Measurements from ENCODE around the gene MMP14.
"Not testable (repeated sequence)": the region's sequence is repeated elsewhere in the genome, so short reads cannot be mapped to it uniquely, and the experiment has no call there.

The MMP14 gene

DNA sequence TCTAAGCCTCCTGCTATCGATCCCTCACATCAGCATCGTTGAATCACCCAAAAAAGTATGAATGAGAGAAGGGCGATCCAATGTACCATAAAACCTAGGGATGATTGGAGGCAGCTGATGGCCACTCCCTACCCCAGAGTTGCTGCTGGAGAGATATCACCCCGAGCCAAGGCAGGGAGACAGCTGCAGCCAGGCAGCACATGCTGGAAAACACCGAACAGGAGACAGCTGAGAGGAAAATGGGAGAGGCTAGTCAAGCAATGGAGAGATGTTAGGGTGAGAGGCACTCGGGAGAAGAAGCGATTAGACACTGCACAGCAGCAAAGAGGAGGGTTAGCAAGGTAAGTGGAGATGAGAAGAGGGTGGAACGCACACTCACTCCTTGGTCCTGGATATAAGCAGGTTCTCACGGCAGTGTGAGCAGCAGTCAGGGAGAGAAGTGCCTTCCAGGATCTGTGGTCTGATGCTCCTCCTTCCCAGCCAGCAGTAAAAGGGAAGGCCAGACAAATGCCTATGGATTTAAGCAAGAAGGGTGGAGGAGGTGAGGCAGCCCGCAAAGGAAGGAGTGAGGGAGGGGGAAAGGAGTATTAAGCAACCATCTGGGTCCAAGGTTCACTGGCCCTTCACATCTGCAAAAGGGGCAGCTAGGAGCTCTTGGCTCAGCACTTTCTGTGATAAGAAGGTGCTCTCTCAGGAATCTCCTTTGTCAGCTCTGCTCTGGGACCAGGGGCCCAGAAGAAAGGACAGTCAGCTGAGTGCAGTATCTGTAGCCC, 21.3 kb upstream of the MMP14 start, which contains the start of gene SLC7A7:
TSS of gene SLC7A7 (minus strand) at position 495 of the 773 bp plus-strand sequence. CDS start 2,037 bp downstream, outside the sequence.
- no peak for DNase-seq

DNA sequence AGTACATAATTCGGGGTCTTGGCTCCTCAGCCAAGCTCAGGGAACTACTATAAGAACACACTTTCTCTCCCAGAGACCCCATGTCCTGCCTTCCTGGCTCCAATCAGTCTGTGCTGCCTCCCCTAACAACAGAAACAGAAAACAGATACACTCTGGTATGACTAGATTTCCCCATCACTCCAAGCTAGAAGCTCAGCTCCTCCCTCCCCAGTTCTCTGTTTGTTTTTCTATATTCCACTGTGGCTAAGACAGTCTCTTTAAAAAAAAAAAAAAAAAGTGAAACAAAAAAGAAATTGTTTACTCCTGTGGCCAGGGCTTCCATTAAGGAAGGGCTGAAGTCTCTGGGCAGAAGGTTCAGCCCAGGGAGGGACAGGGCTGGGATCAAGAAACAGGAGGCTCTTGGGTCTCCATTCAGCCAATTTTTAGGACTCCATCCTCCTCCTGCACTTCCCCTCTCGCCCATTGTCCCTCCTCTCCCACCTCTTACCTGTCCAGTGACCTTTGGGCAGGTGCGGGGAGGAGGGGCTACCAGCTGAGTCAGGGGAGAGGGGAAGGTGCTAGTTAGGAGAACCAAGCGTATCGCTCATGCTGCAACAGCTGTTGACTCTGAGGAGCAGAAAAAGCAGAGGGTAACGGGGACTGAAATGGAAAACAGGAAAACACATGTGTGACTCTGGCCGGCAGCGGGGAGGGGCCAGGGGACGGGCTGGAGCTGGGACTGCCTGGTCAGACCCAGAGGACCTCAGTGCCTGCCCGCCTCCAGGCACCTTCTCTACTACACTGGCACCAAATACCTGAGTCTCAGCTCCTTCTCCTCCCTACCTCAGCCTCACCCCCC, 17.0 kb upstream of the MMP14 start:
- DNase-seq: no peak

DNA sequence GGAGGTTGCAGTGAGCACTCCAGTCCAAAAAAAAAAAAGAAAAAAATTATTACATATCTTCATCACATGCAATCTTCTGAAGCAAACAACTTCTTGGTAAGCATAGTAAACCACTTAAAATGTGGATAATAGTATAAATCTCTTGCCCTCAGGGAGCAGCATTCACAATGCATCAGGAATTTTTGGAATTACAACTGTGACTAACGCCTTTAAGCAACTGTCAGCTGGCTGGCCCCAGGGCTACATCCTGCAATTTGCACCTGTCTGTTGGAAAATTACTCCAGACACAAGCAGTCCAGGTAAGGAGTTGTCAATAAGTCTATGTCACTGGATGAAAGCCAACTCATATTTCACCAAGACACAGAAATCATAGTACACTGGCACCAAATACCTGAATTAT, 15.7 kb upstream of the MMP14 start:
- DNase-seq: no peak

DNA sequence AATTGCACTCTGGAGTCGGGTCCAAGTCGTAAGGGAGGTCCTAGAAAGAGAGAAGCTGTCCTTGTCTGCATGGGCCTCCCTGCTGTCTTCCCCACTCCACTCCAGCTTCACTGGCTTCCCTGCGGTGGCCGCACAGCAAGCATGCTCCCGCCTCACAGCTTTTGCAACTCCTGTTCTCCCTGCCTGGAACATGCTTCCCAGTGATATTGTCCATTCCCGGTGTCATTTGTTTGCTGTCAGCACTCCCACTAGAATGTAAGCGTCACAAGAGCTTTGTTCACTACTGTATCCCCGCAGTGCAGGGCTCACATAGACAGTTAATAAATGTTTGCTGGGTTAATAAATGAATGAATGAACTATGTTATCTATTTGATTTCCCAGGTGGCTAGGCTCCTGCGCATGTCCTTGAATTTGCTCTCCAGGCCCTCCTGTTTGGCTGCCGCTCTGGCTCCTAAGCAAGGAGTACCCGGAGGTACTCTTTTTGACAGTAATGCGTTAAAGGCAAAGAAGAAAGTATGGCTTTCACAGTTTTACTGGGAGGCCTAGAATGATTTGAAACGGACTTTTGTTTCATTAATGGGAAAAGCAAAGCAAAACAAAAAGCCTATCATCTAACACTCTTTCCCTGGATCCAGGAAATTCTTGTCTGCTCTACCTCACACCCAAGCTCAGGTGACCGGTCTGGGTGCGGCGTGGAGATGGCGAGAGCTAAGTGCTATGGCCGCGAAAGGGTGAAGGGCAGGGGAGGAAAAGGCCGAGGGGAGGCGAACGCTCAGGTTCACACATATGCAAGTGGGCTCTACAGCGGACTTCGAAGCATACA, 15.0 kb upstream of the MMP14 start:
- DNase-seq: no peak

DNA sequence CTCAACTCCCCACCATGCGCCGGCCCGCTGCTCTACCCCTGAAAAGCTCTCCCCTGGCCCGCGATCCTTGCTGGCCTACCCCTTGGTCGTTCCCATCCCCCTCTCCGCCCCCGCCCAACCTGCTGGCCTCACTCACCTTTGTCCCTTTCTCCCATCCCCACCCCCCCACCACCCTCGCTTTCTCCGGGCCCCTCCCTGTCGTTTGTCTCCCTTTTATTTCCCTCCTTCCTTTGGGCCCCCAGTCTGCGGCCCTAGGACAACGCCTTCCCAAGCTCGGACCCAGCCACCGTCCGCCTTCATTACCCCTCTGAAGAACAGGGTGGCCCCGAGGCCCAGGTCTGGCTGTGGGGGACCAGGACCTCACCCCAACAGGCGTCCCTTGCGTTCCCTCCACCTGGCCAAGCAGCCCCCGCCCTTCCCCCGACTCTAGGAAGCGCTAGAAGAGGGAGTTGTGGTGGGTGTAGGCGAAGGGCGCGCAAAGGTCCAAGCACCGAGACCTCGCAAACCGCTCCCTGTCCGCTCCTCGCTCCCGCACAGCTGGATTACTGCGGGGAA, 14.3 kb upstream of the MMP14 start:
- no peak for DNase-seq

DNA sequence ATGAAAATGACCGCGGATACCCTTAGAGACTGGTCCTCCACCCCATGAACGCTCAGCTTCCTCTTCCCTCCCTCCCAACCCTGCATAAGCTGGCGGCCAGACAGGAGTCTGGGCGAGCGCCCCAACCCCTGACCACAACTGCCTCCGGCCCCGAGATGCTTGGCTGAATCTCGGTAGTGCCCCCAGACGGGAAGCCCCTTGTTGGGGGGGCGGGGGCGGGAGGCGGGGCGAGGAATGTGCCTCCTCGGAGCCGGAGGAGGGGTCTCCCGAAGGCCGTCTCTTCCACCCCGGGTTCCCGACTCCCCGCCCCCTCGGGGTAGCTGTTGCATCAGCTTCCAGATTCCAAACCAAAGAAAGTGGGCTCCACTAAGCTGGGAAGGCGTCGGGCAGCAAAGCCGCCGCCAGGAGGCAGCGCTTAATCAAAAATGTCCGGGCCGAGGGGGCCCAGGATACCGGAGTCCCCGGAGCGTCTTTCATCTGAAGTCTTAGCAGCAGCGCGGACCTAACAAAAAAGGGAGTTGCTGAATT, 13.8 kb upstream of the MMP14 start:
- peak; percentile 73 to 75 for DNase-seq

DNA sequence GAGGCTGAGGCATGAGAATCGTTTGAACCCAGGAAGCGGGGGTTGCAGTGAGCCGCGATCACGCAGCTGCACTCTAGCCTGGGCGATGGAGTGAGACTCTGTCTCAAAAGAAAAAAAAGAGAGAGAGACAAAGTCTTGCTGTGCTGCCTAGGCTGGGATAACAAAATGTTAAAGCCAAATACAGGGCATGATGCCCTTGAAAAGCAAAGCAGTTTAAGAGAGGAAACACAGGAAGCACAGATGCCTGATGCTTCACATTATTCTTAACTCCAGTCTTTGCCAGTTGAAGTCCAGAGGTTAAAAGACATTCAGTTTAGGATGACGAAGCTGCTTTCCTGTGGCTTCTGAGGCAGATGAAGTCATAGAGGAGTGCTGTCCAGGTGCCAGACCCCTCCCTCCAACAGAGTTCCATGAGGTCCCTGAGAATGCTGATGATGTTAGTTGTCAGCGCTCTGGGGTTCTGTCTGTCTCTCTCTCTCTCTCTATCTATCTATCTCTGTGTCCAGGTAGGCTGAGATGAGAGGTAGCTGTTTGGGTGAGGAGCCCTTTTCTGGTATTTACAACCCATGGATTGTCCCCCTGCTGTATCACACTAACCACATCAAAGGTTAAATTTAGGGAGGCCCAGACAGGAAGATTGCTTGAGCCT, 11.6 kb upstream of the MMP14 start:
- no peak for DNase-seq

DNA sequence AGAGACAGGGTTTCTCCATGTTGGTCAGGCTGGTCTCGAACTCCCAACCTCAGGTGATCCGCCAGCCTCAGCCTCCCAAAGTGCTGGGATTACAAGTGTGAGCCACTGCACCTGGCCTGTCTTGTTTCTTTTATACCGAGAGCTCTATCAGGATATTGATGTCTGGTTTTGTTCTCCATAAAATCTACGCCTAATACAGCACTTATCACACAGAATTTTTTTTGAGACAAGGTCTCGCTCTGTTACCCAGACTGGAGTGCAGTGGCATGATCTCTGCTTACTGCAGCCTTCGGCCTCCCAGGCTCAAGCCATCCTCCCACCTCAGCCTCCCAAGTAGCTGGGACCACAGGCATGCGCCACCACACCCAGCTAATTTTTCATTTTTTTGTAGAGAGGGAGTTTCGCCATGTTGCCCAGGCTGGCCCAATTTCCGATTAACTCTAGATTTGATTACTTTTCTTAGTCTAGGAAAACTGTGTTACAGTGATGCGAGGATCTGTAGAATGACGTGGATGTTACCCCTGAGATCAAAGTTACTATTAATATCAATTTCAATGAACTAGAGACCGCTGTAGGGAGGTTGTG, 7.2 kb upstream of the MMP14 start:
- DNase-seq: not testable (repeated sequence)

DNA sequence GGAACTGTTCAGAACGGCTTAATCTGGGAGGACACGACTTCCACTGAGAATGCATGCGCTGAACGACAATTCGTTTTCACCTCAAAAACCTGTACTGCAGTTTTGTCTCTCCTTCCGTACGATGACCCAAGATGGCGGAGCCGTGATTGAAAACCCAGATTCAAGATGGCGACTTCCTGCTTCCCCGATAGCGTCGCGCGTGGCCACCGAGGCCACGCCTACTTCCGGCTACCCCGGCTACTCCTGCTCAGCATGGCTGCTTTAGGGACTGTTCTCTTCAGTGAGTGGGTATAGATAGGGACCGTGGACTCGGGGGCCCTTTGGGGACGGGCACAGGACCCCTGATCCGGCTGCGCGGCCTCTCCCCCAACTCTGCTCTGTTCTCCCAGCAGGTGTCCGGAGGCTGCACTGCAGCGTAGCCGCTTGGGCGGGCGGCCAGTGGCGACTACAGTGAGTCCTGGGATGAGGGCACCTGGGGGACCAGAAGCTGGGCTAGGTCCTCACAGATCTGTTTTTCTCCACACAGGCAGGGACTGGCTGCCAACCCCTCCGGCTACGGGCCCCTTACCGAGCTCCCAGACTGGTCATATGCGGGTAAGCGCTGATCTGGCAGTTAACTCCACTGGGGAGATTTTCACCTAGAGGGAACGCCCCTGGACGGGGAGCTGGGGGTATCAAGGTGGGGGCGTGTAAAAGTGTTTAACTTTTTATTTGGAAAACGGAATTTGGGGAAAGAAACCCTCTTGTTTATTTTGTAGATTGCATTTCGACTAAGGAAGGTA, 6.5 kb upstream of the MMP14 start, which contains the start of gene MRPL52:
TSS of gene MRPL52 (plus strand) at position 227 of the 782 bp plus-strand sequence. CDS start at position 253, 26 bp downstream.
- peak; percentile 91 to 92 for DNase-seq

DNA sequence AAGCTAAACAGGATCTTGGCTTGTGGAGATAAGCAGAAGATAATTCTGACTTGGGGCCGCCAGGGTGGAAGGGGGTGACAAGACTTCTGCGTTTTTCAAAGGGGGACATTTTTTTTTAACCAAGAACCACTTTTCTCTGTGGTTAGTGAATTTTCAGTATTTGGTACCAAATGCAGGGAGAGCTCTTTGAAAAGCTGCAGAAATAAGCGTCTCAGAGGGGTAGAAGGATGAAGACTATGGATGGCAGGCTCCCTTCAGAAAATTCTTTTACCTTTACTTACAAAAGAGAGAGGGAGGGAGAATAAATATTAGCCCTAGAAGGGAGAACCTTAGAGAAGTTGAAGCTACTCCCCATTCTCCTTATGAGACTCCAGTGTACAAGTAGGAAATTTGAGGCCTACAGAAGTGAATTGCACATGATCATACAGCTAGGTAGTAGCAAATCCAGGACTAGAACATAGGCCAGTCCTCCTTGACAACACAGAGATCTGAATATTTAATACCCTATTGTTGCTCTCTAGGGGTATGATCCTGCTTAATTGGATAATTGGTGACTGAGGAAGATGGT, 5.9 kb upstream of the MMP14 start:
- no peak for DNase-seq

DNA sequence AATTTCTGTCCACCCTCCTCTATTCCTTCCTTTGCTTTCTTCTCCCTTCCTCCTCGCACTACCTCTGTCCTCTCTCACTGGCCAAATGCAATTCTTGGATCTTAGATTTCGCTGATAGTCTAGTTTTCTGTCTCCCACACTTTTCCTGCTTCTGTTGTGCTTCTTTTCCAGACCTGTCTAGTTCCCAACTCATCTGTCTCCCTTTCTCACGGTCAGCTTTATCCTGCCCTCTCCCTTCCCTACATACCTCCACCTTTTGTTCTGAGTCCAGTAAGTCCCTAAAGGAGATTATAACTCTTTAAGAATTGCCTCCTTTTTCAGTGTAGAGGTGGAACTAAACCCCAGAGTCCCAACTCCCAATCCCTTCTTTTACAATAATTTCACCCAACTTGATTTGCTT, 880 bp upstream of the MMP14 start:
- no peak for DNase-seq

DNA sequence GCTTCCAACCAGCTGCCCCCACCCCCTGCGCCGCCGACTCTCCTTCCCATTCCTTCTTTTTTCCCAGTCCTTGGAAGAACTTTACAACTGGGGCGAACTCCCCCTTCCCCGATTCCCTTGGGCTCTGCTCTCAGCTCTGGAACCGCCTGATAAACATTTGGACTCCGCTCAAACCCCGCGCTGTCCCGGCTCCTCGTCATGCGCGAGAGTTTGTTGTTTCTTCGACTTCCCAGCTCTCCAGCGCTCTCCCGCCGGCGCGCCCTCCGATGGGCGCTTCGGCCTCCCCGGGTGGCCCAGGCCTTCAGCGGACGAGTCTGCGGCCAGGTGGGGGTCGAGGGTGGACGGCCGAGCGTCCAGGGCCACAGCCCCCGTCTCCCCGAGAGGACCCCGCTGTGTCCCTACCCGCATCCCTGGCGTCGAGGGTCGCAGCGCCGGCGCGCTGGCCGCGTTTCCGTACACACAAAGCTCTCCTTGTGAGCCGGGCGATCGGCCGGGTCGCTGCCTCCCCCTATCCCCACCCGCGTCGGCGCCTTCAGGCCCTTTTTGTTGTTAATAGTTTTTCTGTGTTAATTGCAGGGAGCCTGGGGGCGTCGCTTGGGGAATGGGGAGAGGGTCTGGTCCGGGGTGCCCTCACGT, 847 bp downstream of the MMP14 start:
- peak; percentile 34 to 38 for DNase-seq

DNA sequence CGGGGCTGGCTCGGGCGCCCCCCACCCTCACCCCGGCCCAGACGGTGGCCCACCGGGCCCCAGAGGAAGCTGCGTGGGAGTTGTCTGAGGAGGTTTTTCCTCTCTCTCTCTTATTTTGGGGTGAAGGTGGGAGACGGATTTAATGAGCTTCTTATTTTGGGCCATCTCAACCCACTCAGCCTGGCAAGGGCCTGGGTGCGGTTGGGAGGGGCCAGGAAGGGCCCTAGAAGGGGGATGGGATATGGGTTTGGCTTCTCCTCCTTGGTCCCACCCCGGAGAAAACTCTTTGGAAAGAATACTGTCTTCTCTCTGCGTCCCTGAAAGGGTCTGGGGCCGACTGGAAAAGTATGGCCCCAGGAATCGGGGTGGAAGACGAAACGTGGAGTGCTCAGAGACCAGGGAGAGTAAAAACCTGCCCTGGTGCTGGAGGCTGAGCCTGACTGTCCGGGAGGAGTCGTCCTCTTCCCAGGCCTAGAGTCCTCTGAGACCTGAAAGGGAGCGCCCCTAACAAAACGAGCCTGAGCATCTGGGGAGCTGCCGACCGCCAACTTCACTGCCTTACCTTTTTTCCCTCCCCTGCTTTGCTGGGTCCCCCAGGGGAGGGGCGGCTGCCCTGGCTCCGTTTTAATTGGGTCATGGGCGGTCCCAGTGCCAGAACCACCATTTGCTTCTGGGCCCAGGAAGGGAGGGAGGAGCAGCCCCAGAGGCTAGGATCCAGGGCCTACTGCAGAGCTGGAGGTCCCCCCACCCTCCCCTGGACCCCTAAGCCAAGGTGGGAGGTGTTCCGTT, 1.6 kb downstream of the MMP14 start:
- DNase-seq: no peak

DNA sequence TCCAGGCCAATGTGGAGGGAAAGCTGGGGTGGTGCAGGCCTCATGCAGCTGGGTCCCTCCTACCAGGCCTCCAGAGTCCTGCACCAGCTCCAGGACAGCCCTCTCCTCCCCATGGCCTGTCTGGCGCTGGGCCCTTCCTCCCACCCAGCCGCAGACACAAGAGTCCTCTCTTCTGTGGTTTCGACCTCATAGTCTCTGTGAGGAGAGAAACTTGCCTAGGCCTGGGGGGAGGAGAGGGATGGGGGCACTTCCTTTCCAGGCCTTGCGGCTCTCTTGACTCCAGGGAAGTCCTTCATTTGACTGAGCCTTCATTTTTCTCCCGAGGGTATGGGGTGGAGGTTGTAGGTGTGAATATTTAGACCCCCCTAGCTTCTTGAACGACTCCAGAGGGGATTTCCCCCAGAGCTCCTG, 2.3 kb downstream of the MMP14 start:
- no peak for DNase-seq

DNA sequence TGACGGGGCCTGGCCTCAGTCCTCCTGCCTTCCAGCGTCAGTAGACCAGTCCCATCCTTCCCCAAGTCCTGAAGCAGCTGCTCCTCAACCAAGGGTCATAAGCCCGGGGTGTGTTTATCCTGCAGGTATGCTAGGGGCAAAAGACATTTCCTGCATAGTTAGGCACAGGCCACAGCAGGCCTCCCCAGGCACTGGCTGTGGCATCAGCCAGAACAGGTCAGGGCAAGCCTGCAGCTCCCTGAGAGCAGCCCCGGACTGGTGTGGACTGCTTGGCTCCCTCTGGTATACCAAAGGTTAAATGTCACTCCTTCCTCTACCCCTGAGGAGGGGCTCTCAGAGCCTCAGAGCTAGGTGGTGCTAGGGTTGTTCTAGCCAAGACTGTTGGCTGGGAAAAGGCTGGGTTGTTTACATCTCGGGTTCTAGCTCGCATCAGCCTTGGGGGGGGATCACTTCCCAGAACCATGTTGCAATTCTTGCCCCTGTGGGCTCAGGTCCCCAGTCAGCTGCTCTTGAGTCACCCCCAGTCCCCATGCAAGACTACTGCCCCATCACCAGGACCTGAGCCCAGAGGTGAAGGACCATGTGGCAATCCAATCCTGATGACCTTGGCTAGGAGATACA, 2.9 kb downstream of the MMP14 start:
- no peak for DNase-seq

DNA sequence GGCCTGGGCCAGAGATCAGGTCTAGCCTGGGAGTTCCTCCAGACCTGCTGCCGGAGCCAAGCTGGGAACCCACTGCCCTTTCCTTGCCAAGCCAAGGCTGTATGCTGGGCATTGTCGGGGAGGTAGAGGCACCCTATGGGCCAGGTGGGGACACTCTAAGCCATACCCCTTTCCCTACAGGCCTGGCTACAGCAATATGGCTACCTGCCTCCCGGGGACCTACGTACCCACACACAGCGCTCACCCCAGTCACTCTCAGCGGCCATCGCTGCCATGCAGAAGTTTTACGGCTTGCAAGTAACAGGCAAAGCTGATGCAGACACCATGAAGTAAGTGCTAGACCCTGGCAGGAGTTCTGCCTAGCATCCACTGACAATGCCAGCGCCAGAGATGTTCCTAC, 4.9 kb downstream of the MMP14 start:
- no peak for DNase-seq

DNA sequence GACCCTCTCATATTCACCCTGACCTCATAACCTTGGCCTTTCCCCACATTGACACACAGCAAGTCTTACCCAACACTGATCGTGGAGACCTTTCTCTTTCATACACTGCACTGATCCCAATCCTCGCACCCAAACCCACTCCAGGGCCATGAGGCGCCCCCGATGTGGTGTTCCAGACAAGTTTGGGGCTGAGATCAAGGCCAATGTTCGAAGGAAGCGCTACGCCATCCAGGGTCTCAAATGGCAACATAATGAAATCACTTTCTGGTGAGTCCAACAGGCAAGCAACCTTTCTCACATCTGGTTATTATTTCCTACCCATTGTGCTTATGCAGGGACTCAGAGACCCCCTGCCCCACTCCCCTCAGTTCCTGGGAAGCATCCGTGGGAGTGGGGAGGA, 5.4 kb downstream of the MMP14 start:
- DNase-seq: no peak

All from stimulated activated CD4-positive, alpha-beta T cell treated with anti-CD3 and anti-CD28 coated beads, Interleukin-2, amount 100 ng/mL, for 24 hours (primary cell).